Measurements from ENCODE around the gene MROH7. TPM values are rescaled to one million over a fixed set of nuclear protein-coding genes. Genes with fewer than 3 reads are reported as not detected.

MROH7 gene
- total RNA-seq, 1 experiment from 2014 or later: not detected

- DNase-seq (ENCODE audit: low spot score): no peak
Measured at GRCh38 chr1:54741531-54741930, 99.9 kb downstream of the MROH7 start.

- DNase-seq (ENCODE audit: low spot score): no peak
Measured at GRCh38 chr1:54742282-54742681, 100.7 kb downstream of the MROH7 start.

DNA sequence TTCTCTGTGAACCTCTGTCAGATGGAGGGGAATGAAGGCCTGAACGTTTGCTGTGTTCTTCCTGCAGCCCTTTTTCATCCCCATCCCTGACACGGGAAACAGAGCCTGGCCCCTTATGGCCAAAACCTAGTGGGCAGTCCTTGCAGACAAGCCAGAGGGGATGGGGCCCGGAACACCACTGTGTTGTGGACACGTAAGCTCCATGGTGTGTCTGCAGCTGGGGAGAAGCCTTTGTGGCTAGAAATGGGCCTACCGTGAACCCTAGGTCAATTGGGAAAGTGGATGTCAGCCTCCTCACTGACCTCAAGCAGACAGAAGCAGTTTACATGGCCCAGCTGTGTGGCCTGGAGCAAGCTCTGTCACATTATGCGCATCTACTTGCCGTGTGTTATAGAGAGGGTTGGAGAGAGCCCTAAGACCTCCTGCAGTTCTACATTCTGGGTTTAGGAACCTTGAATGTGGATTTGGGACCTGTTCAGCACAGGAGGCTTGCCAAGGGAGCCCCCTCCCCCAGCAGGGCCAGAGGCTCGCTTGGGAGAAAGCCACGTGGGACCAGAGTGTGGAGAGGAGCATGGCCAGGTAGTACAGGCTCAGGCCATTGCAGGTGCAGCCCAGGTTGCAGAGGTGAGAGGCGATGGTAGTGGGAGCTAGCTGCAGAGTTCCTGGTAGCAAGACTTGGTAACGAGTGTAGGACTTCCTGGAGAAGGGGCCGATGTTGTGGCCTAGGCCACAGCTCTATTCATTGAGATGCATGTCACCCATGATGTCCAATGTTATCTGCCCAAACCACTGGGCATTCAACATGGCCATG, 102.0 kb downstream of the MROH7 start:
- no peak for DNase-seq (ENCODE audit: low spot score)

GRCh38 chr1:54744696-54745095, 103.1 kb downstream of the MROH7 start:
- no peak for DNase-seq (ENCODE audit: low spot score)

DNA sequence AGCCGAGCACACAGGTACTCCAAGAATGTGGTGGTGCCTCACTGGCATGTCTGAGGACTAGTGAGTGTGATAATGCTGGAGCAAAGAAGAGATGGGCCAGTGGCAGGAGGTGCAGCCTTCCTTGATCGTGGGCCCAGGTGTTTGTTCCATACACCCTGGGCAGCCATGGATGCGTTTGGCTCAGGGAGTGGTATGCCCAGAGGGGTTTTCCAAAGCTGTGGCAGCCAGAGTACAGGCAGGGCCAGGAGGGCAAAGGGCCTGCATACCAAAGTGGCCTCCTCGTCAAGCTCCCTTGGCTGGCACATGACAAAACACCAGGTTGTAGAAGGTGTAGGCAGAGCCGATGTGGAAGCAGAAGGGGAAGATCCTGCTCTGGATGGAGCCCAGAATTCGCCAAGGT, 103.7 kb downstream of the MROH7 start:
- no peak for DNase-seq (ENCODE audit: low spot score)

- no peak for DNase-seq (ENCODE audit: low spot score)
Measured at GRCh38 chr1:54745864-54746263, 104.3 kb downstream of the MROH7 start.

- no peak for DNase-seq (ENCODE audit: low spot score)
Measured at GRCh38 chr1:54748094-54748835, 106.7 kb downstream of the MROH7 start.

DNA sequence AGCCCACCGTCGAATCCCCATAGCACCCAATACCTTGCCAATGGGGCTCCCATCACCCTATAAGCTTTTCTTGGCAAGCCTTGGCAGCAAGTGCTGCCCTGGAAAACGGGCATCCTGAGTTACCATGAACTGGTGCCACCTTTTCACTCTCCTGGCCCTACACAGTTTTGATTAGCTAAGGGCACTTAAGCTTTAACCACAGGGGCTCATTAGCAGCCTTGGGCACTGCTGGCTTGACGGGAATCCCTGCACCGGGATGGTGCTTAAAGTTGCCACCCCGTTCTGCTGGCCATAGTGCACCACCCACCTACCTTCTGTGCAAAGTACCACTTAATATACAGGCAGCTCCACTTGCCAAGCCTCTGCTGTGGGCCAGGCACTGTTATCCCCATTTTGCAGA, 109.0 kb downstream of the MROH7 start:
- DNase-seq (ENCODE audit: low spot score): no peak

DNA sequence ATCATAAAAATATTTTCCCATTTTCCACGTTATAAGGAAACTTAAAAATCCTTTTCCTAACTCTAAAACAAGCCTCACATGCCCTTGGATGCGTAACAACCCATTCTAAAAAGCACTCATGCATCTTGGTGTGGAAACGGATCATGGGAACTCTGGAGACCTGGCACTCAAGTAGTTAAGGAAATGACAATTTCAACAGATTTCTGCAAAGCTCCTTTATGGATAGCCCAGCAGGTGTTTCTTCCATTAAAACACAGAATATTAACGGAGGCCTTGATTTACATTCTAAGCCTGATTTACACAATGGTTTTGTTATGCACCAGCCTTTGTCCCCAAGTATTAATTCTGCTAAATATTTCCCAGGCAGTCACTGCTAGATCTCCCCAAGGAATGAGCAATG, 109.8 kb downstream of the MROH7 start:
- DNase-seq (ENCODE audit: low spot score): no peak

GRCh38 chr1:54754045-54754444, 112.5 kb downstream of the MROH7 start:
- DNase-seq (ENCODE audit: low spot score): no peak

GRCh38 chr1:54754486-54755285, 113.1 kb downstream of the MROH7 start:
- DNase-seq (ENCODE audit: low spot score): no peak

DNA sequence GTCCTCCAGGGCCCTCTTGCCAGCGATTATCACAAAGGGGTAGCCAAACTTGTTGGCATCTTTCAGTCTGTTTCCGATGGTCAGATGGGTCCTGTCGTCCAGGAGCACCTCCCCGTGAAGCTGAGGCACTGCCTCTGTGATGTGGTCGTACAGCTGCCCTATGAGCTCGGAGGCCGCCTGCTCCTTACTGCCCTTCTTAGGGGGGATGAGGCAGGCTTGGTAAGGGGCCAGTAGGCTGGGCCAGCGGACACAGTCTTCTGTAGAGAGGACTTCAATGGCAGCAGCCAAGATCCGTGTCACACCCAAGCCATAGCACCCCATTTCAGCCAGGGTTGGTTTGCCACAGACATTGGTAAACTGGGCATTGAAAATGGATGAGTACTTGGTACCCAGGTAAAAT, 116.2 kb downstream of the MROH7 start:
- no peak for DNase-seq (ENCODE audit: low spot score)

DNA sequence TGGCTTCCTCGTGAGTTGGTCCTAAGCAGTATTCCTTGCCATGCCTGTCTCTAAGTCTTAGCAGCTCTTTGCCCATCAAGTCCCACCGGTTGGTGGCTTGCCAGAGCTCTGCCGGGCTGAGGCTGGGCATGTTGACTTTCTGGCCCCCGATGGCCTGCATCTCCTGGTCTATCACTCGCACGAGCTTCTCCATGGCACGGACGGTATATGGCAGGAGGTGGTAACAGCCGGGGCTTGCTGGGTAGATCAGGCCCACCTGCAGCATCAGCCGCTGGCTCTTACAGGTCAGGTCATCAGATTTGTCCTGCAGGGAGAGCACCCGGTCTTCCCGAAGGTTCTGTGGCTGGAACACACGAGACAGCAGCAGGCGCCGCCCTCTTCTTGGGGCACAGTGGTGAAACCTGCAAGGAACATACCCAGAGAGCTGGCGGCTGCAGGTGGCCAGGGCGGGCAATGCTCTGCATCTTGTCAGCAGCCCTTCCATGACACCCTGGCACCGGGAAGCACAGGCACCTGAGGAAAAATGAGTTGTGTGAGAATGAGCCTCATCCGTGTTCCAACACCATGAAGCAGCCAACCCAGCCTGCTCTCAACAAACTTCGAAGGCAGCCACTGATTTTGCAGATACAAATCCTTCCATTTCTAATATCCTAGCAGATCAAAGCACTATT, 117.2 kb downstream of the MROH7 start:
- DNase-seq (ENCODE audit: low spot score): no peak

Other genes with a start within 250 kb of the MROH7 start
- 13.6 and 13.7 TPM in 2 replicates for gene SSBP3, start 235.4 kb upstream of the MROH7 start, total RNA-seq (2014; rRNA removed; shearing (Covaris generic))
- gene ACOT11, start 93.6 kb upstream of the MROH7 start, total RNA-seq (2014; rRNA removed; shearing (Covaris generic)): 1.5 and 1.6 TPM in 2 replicates
- not detected in 2 replicates for gene FAM151A, start 18.3 kb upstream of the MROH7 start, total RNA-seq (2014; rRNA removed; shearing (Covaris generic))
- 47.8 and 52.9 TPM in 2 replicates for gene TTC4, start 74.1 kb downstream of the MROH7 start, total RNA-seq (2014; rRNA removed; shearing (Covaris generic))
- 6.1 and 7.0 TPM in 2 replicates for gene PARS2, start 122.7 kb downstream of the MROH7 start, total RNA-seq (2014; rRNA removed; shearing (Covaris generic))
- gene TTC22, start 159.5 kb downstream of the MROH7 start, total RNA-seq (2014; rRNA removed; shearing (Covaris generic)): not detected in 2 replicates
- gene DHCR24, start 245.4 kb downstream of the MROH7 start, total RNA-seq (2014; rRNA removed; shearing (Covaris generic)): 93.1 and 104 TPM in 2 replicates

Data from H4 (cell line).